ENCODE data around the gene RPL26.
"Not testable (repeated sequence)": the region's sequence is repeated elsewhere in the genome, so short reads cannot be mapped to it uniquely, and the experiment has no call there.

The RPL26 gene

DNA sequence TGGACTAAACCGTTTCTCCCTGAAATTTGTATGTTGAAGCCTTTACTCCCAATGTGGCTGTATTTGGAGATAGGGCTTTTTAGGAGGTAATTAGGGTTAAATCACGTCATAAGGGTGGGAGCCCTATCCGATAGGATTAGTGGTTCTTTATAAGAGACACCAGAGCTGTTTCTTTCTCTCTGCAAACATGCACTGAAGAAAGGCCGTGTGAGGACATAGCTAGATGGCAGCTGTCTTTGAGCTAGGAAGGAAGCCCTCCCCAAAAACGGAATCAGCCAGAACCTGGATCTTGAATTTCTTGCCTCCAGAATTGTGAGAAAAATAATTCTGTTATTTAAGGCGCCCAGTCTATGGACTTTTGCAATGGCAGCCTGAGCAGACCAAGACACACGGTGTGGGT, 29.3 kb downstream of the RPL26 start:
- Histone ChIP-seq H3K27me3 (ENCODE audit: insufficient read depth, poor library complexity, severe bottlenecking) (no peaks in the 10 kb centered on the region), H3K4me1 (ENCODE audit: insufficient read depth, poor library complexity, severe bottlenecking) (no peaks in the 10 kb centered on the region), H3K36me3 (ENCODE audit: low read depth) (no peaks in the 10 kb centered on the region), H3K9me3 (ENCODE audit: severe bottlenecking) (no peaks in the 10 kb centered on the region), H3K4me3 (ENCODE audit: severe bottlenecking) (no peak overlapping the region), H3K27ac (ENCODE audit: poor library complexity, severe bottlenecking) (no peak overlapping the region)
- TF ChIP-seq, protein P1, sequence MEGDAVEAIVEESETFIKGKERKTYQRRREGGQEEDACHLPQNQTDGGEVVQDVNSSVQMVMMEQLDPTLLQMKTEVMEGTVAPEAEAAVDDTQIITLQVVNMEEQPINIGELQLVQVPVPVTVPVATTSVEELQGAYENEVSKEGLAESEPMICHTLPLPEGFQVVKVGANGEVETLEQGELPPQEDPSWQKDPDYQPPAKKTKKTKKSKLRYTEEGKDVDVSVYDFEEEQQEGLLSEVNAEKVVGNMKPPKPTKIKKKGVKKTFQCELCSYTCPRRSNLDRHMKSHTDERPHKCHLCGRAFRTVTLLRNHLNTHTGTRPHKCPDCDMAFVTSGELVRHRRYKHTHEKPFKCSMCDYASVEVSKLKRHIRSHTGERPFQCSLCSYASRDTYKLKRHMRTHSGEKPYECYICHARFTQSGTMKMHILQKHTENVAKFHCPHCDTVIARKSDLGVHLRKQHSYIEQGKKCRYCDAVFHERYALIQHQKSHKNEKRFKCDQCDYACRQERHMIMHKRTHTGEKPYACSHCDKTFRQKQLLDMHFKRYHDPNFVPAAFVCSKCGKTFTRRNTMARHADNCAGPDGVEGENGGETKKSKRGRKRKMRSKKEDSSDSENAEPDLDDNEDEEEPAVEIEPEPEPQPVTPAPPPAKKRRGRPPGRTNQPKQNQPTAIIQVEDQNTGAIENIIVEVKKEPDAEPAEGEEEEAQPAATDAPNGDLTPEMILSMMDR (IDR thresholded peaks at IDR 0.05; ENCODE audit: poor library complexity, severe bottlenecking) = no peak
- DNase-seq (ENCODE audit: low spot score) = no peak
- ATAC-seq (ENCODE audit: low read depth) = no peak

DNA sequence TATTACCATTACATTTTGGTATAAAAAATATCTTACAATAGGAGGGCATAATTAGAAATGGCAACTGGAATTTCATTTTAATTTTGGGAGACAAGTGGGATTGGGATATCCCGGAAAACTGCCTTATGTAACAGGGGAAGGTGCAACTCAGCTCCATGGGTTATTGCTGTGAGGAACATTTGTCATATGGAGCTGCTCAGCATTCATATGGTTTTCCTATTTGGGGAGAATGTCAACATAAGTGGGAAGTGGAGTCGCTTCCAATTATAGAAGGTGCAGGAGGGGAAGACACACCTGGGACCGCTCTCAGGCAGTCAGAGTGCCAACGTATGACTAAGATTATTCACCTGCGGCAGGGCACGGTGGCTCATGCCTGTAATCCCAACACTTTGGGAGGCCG, 32.7 kb downstream of the RPL26 start:
- TF ChIP-seq, protein P1 (IDR thresholded peaks at IDR 0.05; ENCODE audit: poor library complexity, severe bottlenecking) = no peak
- ATAC-seq (ENCODE audit: low read depth) = no peak
- Histone ChIP-seq H3K4me3 (ENCODE audit: severe bottlenecking) (no peak overlapping the region), H3K9me3 (ENCODE audit: severe bottlenecking) (no peaks in the 10 kb centered on the region), H3K27me3 (ENCODE audit: insufficient read depth, poor library complexity, severe bottlenecking) (no peaks in the 10 kb centered on the region), H3K27ac (ENCODE audit: poor library complexity, severe bottlenecking) (no peak overlapping the region), H3K36me3 (ENCODE audit: low read depth) (no peaks in the 10 kb centered on the region), H3K4me1 (ENCODE audit: insufficient read depth, poor library complexity, severe bottlenecking) (no peaks in the 10 kb centered on the region)
- no peak for DNase-seq (ENCODE audit: low spot score)

DNA sequence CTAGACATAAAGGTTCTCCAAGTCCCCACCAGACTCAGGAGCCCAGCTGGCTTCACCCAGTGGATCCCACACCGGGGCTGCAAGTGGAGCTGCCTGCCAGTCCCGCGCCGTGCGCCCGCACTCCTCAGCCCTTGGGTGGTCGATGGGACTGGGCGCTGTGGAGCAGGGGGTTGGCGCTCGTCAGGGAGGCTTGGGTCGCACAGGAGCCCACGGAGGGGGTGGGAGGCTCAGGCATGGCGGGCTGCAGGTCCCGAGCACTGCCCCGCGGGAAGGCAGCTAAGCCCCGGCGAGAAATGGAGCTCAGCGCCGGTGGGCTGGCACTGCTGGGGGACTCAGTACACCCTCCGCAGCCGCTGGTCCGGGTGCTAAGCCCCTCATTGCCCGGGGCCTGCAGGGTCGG, 36.0 kb downstream of the RPL26 start:
- H3K27ac ChIP-seq (ENCODE audit: poor library complexity, severe bottlenecking); H3K27me3 ChIP-seq (ENCODE audit: insufficient read depth, poor library complexity, severe bottlenecking); H3K9me3 ChIP-seq (ENCODE audit: severe bottlenecking); H3K4me1 ChIP-seq (ENCODE audit: insufficient read depth, poor library complexity, severe bottlenecking); DNase-seq (ENCODE audit: low spot score); ATAC-seq (ENCODE audit: low read depth); H3K36me3 ChIP-seq (ENCODE audit: low read depth); H3K4me3 ChIP-seq (ENCODE audit: severe bottlenecking): not testable (repeated sequence)

DNA sequence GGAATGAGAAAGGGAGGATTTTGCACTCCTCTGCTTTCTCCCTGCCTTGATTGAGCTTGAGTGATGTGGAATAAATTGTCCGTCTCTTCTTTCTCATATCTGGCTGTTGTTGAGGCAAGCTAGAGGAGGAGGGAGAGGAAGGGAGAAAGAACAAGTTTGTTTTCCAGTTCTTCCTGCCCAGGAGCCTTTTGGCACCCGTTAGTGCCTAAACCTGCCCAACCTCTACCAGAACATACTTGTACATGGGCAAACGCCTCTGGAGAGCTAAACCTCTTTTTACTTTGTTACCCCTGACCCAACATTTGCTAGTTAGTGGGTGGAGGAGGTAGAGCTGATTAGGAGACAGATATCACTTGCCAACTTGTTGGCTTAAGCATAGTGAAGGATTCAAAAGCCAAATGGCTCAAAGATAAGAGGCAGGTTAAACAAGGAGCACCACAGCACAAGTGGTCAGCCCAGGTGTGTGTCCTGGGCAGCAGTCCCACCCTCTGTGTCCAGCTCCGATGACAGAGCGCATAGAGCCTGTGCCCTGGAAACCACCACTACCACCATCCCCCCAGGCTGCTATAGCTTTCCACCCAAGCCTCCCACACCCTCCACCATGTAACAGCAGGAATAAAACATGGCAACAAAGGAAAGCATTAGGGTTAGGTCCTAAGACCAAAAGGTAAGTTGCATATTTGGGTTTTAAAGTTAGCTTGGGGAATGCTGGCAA, 36.9 kb downstream of the RPL26 start:
- Histone ChIP-seq H3K9me3 (ENCODE audit: severe bottlenecking) (no peaks in the 10 kb centered on the region), H3K4me1 (ENCODE audit: insufficient read depth, poor library complexity, severe bottlenecking) (no peaks in the 10 kb centered on the region), H3K4me3 (ENCODE audit: severe bottlenecking) (no peak overlapping the region), H3K36me3 (ENCODE audit: low read depth) (no peaks in the 10 kb centered on the region), H3K27ac (ENCODE audit: poor library complexity, severe bottlenecking) (no peak overlapping the region), H3K27me3 (ENCODE audit: insufficient read depth, poor library complexity, severe bottlenecking) (no peaks in the 10 kb centered on the region)
- no peak for ATAC-seq (ENCODE audit: low read depth)
- DNase-seq (ENCODE audit: low spot score) = no peak
- TF ChIP-seq, protein P1 (IDR thresholded peaks at IDR 0.05; ENCODE audit: poor library complexity, severe bottlenecking) = no peak

DNA sequence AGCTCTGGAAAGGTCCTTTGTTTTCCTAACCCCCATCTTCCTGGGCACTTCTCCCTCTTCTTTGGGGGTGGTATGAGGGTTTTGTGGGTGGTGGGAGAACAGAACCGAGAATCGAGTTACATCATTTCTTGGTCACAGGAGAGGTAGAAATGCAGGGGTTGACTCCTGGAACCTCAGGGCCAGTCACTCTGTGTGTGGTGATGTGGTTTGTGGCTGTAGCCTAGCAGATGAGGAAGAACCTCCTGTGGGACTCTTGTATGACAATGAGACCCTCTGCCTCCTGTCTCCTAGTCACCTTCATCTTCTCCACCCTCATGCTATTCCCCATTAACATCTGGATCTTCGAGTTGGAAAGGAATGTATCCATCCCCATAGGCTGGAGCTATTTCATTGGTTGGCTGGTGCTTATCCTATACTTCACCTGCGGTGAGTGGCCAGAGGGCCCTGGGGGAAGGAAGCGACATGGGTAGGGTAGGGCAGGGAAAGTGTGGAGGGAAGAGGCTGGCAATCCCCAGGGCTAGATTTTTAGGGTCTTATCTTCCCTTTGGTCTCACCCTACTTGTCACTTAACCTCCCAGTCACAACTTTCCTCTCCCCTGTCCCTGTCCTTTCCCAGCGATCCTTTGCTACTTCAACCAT, 37.8 kb downstream of the RPL26 start:
- H3K27me3 ChIP-seq (ENCODE audit: insufficient read depth, poor library complexity, severe bottlenecking) = no peaks in the 10 kb centered on the region
- H3K36me3 ChIP-seq (ENCODE audit: low read depth) = no peaks in the 10 kb centered on the region
- no peak overlapping the region for H3K27ac ChIP-seq (ENCODE audit: poor library complexity, severe bottlenecking)
- ATAC-seq (ENCODE audit: low read depth) (no peak), DNase-seq (ENCODE audit: low spot score) (no peak)
- H3K4me3 ChIP-seq (ENCODE audit: severe bottlenecking) = no peak overlapping the region
- no peaks in the 10 kb centered on the region for H3K4me1 ChIP-seq (ENCODE audit: insufficient read depth, poor library complexity, severe bottlenecking)
- TF ChIP-seq, protein P1 (IDR thresholded peaks at IDR 0.05; ENCODE audit: poor library complexity, severe bottlenecking) = no peak
- H3K9me3 ChIP-seq (ENCODE audit: severe bottlenecking) = no peaks in the 10 kb centered on the region

Measured in RWPE2 (cell line).